GM18909 (cell line): ENCODE results near the gene DNAH14.
"Not testable (repeated sequence)": the region's sequence is repeated elsewhere in the genome, so short reads cannot be mapped to it uniquely, and the experiment has no call there.

Experiments
- ATAC-seq: cut with Tn5 transposase; IDR thresholded peaks from one replicate; pipeline ENCODE4 v1.9.1; 2021; ENCODE audit warnings: mild to moderate bottlenecking; ENCODE audit not compliant: unreplicated experiment, poor library complexity

Gene DNAH14

GRCh38 chr1:224989615-224990014 lies 60.1 kb downstream of the DNAH14 start:
- ATAC-seq: no peak

GRCh38 chr1:224991550-224991949 lies 62.1 kb downstream of the DNAH14 start:
- ATAC-seq: not testable (repeated sequence)

GRCh38 chr1:224995602-224996001 lies 66.1 kb downstream of the DNAH14 start:
- no peak for ATAC-seq

- ATAC-seq: no peak
These were observed 66.8 kb downstream of the DNAH14 start for GRCh38 chr1:224996266-224996665.

DNA sequence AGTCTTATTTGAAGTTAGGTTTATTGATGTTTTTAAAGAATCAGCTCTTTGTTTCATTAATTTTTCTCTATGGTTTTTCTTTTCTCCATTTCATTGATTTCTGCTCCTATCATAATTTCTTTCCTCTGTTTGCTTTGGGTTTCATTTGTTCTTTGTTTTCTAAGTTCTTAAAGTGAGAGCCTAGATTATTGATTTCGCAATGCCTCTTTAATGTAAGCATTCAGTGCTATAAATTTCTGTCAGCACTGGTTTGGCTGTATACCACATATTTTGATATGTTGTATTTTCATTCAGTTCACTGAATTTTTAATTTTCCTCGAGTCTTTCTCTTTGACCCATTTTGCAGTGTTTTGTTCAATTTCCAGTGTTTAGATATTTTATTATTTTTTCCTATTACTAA lies 68.7 kb downstream of the DNAH14 start:
- ATAC-seq: no peak

- ATAC-seq: no peak
These were observed 74.9 kb downstream of the DNAH14 start for GRCh38 chr1:225004396-225004795.

GRCh38 chr1:225006352-225006751 lies 76.9 kb downstream of the DNAH14 start:
- ATAC-seq: not testable (repeated sequence)

GRCh38 chr1:225008050-225008449 lies 78.6 kb downstream of the DNAH14 start:
- ATAC-seq: not testable (repeated sequence)

DNA sequence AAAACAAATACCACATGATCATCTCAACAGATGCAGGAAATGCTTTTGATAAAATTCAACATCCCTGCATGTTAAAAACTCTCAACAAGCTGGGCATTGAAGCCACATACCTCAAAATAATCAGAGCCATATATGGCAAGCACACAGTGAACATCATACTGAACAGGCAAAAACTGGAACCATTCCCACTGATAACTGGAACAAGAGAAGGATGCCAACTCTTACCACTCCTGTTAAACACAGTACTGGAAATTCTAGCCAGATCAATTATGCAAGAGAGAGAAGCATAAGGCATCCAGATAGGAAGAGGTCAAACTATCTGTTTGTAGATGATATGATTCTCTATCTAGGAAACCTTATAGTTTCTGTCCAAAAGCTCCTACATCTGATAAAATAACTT lies 91.6 kb downstream of the DNAH14 start:
- no peak for ATAC-seq

DNA sequence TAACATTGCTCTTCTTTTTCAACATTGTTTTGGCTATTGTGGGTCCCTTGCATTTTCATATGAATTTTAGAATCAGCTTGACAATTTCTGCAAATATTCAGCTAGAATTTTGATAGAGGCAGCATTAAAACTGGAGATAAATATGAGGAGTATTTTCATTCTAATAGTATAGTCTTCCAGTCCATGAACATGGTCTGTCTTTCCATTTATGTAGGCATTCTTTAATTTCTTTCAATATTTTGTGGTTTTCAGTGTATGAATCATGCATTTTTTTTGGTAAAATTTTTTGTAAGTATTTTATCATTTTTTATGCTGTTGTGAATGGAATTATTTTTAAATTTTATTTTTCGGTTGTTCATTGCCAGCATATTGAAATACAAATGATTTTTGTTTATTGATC lies 97.2 kb downstream of the DNAH14 start:
- no peak for ATAC-seq

- not testable (repeated sequence) for ATAC-seq
These were observed 107.0 kb downstream of the DNAH14 start for GRCh38 chr1:225036441-225036840.

- no peak for ATAC-seq
These were observed 112.8 kb downstream of the DNAH14 start for GRCh38 chr1:225042263-225042662.

DNA sequence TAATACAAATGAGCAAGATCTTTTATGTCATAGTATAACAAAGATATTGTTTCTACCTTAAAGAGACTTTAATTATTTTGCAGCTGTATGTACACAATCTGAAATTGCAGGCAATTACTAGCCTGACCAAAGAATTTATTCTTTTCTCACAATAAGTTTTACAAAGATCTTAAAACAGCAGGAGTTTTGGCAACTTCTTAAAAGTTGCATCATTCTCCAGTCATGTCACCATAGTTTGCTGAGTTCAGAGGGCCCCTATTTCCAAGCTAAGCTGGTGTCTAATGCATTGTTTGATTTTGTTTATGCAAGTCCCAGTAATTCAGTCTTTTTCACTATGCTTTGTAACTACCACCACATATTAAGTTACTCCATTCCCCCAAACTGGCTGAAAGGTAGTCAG lies 114.8 kb downstream of the DNAH14 start:
- ATAC-seq: no peak

DNA sequence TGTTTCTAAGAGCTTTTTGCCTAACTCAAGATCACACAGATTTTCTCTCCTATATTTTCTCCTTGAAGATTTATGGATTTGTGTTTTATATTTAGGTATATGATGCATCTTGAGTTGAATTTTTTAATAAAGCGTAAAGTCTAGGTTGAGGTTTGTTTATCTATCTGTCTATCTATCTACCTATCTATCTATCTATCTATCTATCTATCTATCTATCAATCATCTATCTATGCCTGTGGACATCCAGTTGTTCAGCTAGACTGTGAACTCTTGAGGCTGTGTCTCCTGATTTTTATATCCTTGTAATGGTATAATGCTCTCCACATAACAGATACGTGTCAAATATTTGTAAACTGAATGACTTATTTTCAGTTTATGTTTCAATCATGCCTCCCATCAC lies 120.1 kb downstream of the DNAH14 start:
- ATAC-seq: no peak

- no peak for ATAC-seq
These were observed 134.2 kb downstream of the DNAH14 start for GRCh38 chr1:225063722-225064121.

GRCh38 chr1:225070972-225071371 lies 141.5 kb downstream of the DNAH14 start:
- no peak for ATAC-seq

GRCh38 chr1:225097175-225097574 lies 167.7 kb downstream of the DNAH14 start:
- ATAC-seq: no peak

- no peak for ATAC-seq
These were observed 181.5 kb downstream of the DNAH14 start for GRCh38 chr1:225111000-225111399.

DNA sequence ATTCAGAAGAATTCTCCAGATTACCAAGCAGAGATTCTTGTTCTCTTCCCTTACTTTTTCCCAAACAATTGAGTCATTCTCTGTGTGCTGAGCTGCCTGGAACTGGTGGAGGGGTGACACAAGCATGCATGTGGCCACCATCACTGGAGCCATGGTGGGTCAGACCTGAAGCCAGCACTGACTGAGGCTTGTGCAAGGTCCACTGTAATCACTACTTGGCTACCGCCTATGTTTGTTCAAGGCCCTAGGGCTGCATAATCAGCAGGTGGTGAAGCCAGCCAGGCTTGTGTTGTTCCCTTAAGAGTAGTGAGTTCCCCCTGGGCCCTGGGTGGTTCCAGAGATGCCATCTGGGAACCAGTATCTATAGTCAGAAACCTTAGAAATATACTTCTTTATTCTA lies 183.8 kb downstream of the DNAH14 start:
- no peak for ATAC-seq

DNA sequence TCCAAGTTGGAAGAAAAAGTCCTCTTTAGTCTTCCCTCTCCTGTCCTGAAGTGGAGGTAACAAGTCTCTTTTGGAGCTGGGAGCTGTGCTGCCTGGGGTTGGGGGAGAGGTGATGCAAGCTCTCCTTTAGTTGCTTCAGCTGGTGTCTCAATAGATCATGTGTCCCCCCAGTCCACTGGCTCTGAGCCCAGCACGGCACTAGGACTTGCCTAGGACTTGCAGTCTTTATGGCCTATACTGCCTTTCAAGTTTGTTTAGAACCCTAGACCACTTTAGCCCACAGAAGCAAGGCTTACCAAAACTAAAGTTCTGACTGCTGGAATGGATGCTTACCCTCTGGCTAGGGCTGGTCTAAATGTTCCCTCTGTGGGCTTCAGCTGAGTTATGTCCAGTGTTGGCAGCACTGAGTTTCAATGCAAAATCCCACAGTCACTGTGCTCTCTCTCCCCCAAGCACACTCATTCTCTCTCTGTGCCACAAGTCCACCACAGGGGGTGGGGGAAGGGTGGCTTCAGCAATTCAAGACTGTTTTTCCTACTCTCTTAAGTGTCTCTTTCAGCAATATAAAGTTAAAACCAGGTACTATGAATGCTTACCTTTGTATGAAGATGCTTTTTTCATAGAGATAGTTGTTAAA lies 185.0 kb downstream of the DNAH14 start:
- ATAC-seq: no peak

- no peak for ATAC-seq
These were observed 189.8 kb downstream of the DNAH14 start for GRCh38 chr1:225119307-225119706.

DNA sequence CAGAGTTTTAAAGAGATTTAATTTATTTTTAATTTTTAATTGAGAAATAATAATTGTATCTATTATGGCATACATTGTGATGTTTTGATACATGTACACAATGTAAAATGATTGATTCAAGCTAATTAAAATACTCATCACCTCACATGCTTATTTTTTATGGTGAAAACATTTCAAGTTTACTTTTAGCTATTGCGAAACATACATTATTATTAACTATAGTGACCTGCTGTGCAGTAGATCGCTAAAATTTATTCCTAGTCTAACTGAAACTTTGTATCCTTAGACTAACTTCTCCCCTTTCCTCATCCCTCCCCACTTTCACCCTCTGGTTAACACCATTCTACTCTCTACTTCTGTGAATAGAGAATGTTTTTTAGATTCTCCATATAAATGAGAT lies 191.6 kb downstream of the DNAH14 start:
- ATAC-seq: no peak

GRCh38 chr1:225131869-225132268 lies 202.4 kb downstream of the DNAH14 start:
- no peak for ATAC-seq
